HG03457 (cell line): ENCODE results near the gene CPLANE1.
"Not testable (repeated sequence)": the region's sequence is repeated elsewhere in the genome, so short reads cannot be mapped to it uniquely, and the experiment has no call there.

ENCODE experiments used
- ATAC-seq: cut with Tn5 transposase; IDR thresholded peaks from one replicate; pipeline ENCODE4 v1.9.1; 2021; ENCODE audit warnings: moderate number of reproducible peaks; ENCODE audit not compliant: unreplicated experiment

The CPLANE1 gene

GRCh38 chr5:37248970-37249814 is at the start of gene CPLANE1:
CPLANE1 (minus strand) TSS chr5:37249376; CDS start chr5:37247698, 1,678 bp downstream.
- ATAC-seq: peak; percentile 84

DNA sequence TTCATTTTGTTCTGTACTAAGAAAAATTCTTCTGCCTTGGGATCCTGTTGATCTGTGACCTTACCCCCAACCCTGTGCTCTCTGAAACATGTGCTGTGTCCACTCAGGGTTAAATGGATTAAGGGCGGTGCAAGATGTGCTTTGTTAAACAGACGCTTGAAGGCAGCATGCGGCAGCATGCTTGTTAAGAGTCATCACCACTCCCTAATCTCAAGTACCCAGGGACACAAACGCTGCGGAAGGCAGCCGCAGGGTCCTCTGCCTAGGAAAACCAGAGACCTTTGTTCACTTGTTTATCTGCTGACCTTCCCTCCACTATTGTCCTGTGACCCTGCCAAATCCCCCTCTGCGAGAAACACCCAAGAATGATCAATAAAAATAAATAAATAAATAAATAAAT is 47.1 kb upstream of the CPLANE1 start:
- ATAC-seq: not testable (repeated sequence)

DNA sequence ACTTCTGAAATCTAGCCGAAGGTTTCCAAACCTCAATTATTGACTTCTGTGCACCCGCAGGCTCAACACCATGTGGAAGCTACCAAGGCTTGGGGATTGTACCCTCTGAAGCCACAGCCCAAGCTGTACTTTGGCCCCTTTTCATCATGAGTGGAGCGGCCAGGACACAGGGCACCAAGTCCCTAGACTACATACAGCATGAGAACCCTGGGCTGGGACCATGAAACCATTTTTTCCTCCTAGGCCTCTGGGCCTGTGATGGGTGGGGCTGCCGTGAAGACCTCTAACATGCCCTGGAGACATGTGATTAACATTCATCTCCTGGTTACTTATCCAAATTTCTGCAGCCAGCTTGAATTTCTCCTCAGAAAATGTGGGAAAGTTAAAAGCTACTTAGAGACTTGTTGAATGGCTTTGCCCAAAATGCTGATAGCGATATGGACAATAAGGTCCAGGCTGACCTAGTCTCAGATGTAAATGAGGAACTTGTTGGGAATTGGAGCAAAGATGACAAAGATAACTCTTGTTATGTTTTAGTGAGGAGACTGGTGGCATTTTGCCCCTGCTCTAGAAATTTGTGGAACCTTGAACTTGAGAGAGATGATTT is 34.1 kb upstream of the CPLANE1 start:
- ATAC-seq: no peak

GRCh38 chr5:37275511-37275910 is 26.3 kb upstream of the CPLANE1 start:
- ATAC-seq: no peak

DNA sequence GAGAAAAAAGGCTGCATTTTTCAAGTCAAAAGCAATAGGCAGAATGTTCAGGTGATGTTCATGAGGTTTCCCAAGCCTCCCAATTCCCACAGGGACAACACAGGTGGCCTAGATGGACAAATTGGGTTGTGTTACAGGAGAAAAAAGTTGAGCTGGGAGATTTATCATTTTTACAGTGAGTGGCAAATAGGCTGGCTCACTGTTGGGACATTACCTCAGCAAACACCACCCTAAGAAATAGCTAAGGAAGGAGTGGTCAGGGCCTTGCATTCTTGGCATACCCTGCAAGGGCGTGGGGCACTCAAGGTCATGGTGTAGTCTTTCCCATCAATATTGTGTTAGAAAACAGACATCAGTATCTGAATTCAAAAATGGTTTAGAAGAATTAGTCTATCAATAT is 23.3 kb upstream of the CPLANE1 start:
- no peak for ATAC-seq

DNA sequence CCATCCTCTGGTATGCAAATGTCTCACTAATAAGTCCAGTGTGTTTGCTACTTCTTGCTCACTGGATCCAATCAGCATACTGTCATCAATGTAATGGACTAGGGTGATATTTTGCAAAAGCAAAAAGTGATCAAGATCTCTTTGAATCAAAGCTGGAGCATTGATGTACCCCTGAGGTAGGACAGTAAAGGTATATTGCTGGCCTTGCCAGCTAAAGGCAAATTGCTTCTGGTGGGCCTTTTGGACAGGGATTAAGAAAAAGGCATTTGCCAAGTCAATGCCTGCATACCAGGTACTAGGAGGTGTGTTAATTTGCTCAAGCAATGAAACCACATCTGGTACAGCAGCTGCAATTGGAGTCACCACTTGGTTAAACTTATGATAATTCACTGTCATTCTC is 18.9 kb upstream of the CPLANE1 start:
- not testable (repeated sequence) for ATAC-seq

- no peak for ATAC-seq
Observed at GRCh38 chr5:37255774-37256358, 6.7 kb upstream of the CPLANE1 start.

- ATAC-seq: no peak
Observed at GRCh38 chr5:37254581-37254980, 5.4 kb upstream of the CPLANE1 start.

- ATAC-seq: no peak
Observed at GRCh38 chr5:37251665-37252064, 2.5 kb upstream of the CPLANE1 start.

DNA sequence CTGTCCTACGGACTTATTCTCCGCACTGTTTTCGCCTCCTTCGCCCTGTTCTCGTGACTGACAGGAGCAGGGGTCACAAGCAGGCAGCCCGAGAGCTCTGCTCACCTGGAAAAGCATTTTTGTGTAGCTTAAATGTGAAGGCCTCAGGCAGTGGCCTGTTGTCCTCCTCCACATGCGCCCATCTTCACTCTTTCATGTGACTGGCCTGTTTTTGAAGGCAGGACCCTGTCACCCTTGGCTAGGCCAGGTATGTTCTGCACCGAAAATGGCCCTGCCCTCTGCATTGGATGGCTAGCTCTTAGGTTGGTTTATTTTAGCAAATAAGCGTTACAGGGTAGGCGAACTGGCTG is 614 bp upstream of the CPLANE1 start:
- ATAC-seq: no peak

- ATAC-seq: no peak
Observed at GRCh38 chr5:37248421-37248969, 681 bp downstream of the CPLANE1 start.

GRCh38 chr5:37247496-37247895 is 1.7 kb downstream of the CPLANE1 start:
- ATAC-seq: no peak

DNA sequence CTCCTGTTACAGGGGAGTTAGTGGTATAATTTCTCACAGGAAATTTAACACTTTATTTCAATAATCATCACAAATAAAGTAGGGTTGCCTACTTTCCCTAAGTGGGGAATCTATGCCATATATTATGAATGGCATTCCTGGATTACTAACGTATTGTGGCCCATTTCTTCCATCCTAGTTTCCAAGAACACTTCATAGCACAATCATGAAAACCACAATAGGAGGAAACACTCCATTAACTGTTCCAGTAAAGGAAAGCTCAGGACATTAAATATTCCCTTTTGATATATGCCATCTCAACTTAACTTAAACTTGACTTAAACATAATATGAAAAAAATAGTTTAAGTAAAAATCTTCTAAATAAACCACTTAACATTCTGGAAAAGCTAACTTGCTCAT is 2.1 kb downstream of the CPLANE1 start:
- no peak for ATAC-seq

DNA sequence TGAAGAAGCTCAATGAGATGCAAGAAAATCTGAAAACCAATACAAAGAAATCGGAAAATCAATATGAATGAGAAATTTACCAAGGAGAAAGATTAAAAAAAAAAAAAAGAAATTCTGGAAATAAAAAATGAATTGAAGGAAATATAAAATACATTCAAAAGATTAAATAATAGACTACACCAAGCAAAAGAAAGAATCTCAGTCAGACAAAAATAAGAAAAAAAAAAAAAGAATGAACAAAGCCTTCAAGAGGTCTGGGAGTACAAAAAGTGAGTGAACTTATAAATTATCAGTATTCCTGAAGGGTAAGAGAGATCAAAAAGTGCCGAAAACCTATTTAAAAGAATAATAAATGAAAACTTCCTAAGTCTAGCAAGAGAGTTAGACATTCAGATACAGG is 14.9 kb downstream of the CPLANE1 start:
- ATAC-seq: no peak

- no peak for ATAC-seq
Observed at GRCh38 chr5:37226377-37226776, 22.8 kb downstream of the CPLANE1 start.

- no peak for ATAC-seq
Observed at GRCh38 chr5:37222181-37222580, 27.0 kb downstream of the CPLANE1 start.

GRCh38 chr5:37220426-37220825 is 28.8 kb downstream of the CPLANE1 start:
- ATAC-seq: not testable (repeated sequence)

- ATAC-seq: not testable (repeated sequence)
Observed at GRCh38 chr5:37219384-37219783, 29.8 kb downstream of the CPLANE1 start.

DNA sequence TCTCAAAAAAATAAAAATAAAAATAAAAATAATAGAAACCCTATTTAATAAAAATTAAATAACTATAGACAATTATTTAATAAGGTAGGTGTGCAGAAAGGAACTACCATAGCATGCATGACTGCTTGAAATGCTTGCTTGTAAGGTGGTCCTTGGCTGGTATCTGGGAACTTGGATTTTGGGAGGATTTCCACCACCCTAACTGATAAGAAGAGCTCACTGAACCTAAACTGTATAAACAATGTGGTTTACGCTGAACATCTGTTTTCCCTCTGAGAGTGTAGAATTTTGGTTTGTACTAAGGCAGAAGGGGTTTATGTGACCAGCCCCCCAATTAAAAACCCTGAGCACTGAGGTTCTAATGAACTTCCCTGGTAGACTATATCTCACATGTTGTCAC is 31.2 kb downstream of the CPLANE1 start:
- no peak for ATAC-seq

- ATAC-seq: no peak
Observed at GRCh38 chr5:37214550-37214949, 34.6 kb downstream of the CPLANE1 start.

DNA sequence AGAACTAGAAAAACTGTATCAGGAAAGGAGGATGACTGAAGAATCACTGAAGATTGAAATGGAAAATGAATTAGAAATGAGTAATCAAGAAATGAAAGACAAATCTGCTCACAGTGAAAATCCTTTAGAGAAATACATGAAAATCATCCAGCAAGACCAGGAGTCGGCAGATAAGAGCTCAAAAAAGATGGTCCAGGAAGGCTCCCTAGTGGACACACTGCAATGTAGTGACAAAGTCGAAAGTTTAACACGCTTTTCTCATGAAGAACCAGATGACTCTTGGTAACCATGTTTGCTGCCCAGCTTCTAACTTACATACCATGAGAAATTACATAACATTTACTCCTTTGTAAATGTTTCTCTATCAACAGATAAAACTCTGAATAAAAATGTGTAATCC is 37.1 kb downstream of the CPLANE1 start:
- ATAC-seq: no peak

- ATAC-seq: no peak
Observed at GRCh38 chr5:37211661-37212060, 37.5 kb downstream of the CPLANE1 start.
